Hindlimb muscle (tissue), 1 donor: ENCODE measurements around the gene MEX3D. TPM values are rescaled to one million over a fixed set of nuclear protein-coding genes. Genes with fewer than 3 reads are reported as not detected.
"Not testable (repeated sequence)": the region's sequence is repeated elsewhere in the genome, so short reads cannot be mapped to it uniquely, and the experiment has no call there.

Source experiments
- DNase-seq: peaks from one replicate; pipeline ENCODE4 v3.0.0-alpha.2; 2013
- polyA plus RNA-seq: library from polyadenylated mRNA; unstranded; fragments of 120-200 nt; gene quantifications from one replicate; pipeline ENCODE4 v1.2.1, GENCODE V29; 2013; ENCODE audit not compliant: insufficient read length

Gene MEX3D
- polyA plus RNA-seq, 1 donor = 30.4 TPM

DNA sequence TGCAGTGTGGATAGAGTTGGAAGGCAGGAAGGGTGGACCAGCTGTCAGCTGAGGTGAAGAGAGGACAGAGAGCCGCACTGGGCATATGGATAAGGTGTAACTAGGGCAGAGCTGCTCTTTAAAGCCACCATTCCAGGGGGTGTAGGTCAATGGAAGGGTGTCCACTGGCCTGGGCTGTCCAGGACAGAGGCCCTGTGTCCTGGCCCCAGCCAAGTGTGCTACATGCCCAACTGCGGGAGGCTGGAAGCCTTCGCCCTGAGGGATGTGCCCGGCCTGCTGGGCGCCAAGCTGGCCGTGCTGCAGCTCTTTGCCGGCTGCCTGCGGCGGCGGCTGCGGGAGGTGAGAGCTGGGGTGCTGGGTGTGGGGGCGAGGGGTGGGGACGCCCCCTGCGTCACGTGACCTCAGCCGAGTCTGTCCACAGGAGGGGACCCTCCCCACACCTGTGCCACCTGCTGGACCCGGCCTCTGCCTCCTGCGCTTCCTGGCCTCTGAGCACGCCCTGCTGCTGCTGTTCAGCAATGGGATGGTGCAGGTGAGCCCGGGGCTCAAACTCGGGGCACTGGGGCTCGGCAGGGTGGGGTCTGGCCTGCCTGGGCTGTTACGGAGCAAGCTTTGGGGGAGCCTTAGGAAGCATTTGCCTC, 34.5 kb downstream of the MEX3D start:
- no peak for DNase-seq

DNA sequence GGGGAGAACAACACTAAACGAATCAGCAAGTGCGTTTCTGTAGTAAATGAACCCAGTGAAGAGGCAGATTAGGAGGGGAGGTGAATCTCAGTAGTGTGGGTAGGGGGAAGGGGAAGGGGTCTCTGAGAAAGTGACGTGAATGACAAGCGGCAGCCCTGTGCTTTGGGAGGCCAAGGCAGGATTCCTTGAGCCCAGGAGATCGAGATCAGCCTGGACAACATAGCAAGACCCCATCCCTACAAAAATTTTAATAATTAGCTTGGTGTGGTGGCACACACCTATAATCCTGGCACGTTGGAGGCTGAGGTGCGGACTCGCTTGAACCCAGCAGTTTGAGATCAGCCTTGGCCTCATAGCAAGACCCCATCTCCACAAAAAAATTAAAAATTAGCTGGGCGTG, 36.1 kb downstream of the MEX3D start:
- no peak for DNase-seq

DNA sequence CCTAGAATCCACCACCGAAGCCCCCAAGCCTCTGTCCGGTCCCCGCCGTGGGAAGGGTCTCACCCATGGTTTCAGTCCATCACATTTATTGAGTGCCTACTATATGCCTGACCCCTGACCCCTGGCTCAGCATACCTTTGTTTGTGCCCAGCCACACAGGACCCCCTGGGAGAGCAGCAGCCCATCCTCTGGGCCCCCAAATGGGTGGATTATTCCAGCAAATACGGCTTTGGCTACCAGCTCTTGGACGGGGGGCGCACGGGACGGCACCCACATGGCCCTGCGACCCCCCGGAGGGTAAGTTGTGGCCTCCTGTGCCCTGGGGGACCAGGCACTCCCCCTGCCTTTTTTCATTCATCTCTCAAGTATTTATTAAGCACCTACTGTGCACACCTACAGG, 36.5 kb downstream of the MEX3D start:
- DNase-seq = no peak

DNA sequence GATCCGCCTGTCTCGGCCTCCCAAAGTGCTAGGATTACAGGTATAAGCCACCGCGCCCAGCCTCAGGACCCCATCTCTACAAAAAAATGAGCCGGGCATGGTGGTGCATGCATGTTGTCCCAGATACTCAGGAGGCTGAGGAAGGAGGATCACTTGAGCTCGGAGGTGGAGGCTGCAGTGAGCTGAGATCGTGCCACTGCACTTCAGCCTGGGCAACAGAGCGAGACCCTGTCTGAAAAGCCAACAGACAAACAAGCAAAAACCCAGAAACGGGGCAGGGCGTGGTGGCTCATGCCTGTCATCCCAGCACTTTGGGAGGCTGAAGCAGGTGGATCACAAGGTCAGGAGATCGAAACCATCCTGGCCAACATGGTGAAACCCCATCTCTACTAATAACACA, 37.3 kb downstream of the MEX3D start:
- not testable (repeated sequence) for DNase-seq

DNA sequence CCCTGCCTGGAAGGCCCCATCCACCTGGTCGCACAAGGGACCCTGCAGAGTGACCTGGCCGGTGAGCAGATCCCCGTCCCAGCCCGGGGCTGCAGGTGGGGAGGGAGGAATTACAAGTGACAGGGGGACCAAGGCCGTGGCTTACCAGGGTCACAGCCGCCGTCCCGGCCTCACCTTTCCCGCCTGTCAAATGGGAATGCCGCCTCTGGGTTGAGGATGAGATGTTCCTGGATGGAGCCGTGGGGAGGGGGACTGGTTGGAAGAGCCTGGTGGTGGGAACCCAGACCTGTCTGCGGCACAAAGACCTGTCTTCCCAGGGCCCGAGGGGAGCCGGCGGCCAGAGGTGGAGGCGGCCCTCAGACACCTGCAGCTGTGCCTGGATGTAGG, 38.7 kb downstream of the MEX3D start:
- DNase-seq = no peak

DNA sequence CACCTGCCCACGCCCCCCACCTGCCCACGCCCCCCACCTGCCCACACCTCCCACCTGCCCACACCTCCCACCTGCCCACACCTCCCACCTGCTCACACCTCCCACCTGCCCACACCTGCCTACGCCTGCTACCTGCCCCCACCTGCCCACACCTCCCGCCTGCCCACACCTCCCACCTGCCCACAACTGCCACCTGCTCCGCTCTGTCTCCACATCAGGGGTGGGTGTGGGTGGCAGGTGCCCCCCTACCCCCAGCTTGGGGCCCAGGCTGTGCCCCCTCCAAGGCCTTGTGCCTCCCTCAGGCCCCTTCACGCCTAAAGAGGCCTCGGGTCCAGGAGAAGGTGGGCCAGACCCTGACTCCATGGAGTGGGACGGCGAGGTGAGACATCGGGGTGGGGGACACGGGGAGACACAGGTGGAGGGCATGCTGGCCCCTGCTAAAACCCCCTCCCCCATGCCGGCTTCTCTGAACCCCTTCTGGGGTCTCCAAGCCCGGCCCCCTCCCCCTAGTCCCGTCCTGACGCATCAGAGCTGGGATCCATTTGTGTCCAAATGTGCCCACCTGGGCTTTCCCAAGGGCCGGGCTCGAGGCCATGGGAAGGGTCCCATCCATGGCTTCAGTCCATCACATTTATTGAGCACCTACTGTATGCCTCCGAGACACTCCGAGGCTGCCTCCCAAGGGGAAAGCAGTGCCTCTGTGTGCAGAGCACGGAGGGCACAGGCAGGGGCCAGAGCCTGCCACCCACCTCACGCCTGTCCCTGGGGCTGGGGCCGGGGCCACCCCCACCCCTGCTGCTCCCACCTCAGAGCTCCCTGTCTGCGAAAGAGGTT, 39.3 kb downstream of the MEX3D start:
- DNase-seq = no peak

DNA sequence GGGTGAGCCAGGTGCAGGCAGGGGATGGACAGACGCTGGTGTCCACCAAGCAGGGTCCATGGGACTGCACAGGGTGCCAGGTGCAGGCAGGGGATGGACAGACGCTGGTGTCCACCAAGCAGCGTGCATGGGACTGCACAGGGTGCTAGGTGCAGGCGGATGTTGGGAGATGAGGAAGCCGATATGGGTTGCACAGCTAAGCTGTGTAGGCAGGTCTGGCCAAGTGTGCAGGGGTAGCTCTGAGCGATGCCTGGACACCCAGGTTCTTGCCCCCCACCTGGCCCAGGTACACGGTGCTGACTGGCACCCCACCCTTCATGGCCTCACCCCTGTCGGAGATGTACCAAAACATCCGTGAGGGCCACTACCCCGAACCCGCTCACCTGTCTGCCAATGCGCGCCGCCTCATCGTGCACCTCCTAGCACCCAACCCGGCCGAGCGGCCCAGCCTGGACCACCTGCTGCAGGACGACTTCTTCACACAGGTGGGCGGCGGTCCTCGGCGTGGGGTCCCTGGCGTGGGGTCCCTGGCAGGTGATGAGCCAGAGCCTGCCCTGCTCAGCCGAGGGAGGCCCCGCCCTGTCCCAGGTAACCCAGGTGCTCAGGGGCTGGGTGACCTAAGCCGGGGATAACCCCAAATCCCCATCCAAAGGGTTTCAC, 40.3 kb downstream of the MEX3D start:
- no peak for DNase-seq

DNA sequence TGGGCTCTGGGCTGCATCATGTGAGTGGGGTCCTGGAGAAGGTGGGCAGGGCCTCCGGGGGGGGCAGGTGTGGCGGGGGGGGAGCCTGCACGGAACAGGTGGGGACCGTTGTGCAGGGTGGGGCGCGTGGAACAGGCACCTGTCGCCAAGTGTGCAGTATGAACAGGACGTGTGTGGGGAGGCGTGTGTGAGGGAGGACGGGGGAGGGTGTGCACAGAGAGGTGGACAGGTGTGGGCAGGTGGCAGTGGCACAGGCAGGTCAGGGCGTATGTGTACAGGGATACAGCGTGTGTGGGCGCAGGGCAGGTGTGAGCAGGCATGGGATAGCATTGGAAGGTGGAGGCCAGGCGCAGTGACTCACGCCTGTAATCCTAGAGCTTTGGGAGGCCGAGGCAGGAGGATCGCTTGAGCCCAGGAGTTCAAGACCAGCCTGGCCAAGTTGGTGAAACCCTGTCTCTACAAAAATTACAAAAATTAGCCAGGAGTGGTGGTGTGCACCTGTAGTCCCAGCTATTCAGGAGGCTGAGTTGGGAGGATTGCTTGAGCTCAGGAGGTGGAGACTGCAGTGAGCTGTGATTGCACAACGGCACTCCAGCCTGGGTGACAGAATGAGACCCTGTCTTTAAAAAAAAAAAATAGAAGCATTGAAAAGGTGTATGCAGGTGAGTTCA, 41.0 kb downstream of the MEX3D start:
- no peak for DNase-seq

DNA sequence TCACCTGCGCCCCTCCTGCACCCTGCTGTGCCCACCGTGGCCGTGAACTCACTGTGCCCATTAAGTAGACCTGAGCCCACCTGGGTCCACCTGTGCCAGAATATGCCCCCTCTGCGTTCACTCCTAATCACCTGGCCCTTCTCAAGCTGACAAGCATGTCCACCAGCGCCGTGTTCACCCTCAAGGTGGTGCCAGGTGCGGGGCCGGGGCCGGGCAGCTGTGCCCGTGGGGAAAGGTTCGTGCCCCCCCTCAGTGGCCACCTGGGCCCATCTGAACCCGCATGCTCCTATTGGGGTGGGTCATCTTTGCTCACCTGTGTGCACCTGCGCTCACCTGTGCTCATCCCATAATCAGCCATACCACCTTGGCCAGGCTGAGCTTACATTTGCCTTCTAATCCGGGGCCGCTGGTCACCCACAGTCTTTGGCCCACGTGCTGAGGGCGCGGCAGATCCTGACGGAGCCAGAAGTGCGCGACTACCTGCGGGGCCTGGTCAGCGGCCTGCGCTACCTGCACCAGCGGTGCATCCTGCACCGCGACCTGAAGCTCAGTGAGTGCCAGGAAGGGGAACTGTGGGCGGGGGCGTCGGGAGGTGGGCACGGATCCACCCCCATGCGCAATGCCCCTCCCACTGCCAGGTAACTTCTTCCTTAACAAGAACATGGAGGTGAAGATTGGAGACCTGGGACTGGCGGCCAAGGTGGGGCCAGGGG, 41.9 kb downstream of the MEX3D start:
- DNase-seq = no peak

DNA sequence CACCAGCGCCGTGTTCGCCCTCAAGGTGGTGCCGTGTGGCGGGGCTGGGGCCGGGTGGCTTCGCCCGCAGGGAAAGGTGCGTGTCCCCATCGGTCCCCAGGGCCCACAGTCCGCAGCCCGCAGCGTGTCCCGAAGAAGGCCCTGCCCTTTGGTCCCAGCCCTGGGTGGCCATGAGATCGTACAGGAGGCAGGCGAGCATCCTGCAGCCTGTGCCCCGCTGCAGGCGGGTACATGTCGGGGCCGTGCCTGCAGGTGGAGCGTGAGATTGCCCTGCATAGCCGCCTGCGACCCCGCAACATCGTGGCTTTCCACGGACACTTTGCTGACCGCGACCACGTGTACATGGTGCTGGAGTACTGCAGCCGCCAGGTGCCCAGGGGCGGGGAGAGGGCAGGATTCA, 42.8 kb downstream of the MEX3D start:
- DNase-seq = no peak

DNA sequence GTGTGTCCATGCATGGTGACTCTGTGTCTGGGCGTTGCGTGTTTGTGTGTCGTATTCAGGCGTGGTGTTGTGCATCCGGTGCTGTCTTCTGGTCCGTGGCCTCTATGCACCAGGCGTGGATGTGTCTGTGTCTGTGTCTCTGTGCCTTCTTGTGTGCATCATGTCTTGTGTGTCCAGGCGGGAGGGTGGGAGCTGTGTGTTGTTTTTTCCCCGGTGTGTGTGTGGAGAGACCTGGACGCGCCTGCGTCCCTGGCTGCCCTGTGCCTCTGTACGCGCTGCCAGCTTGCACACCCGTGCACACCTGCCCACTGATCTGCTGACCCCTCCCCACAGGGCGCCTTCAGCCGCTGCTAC, 43.2 kb downstream of the MEX3D start:
- no peak for DNase-seq

DNA sequence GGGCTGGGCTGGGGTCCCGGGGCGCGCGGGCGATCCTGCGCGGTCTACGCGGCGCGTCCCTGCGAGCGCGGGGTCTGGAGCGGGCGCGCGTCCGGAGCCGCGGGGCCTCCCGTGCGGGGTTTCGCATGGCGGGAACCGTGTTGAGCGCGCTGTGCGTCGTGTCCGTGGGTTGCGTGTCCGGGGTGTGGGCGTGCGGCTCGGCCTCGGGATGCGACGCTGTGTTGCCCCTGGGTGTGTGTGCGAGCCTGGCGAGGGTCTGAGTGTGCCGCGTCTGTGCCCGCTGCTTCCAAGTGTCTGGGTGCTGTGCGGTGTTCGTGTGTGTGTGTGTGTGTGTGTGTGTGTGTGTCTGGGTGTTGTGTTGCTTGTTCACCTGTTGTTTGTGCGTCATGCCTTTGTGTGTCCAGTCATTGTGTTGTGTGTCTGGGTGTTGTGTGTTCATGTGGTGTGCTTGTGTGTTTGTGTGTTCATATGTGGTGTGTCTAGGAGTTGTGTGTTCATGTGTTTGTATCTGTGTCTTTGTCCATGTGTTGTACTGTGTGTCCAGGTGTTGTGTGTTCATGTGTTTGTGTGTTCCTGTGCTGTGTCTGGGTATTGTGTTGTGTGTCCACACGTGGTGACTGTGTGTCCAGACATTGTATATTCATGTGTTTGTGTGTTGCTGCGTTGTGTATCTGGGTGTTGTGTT, 43.7 kb downstream of the MEX3D start:
- DNase-seq = no peak

DNA sequence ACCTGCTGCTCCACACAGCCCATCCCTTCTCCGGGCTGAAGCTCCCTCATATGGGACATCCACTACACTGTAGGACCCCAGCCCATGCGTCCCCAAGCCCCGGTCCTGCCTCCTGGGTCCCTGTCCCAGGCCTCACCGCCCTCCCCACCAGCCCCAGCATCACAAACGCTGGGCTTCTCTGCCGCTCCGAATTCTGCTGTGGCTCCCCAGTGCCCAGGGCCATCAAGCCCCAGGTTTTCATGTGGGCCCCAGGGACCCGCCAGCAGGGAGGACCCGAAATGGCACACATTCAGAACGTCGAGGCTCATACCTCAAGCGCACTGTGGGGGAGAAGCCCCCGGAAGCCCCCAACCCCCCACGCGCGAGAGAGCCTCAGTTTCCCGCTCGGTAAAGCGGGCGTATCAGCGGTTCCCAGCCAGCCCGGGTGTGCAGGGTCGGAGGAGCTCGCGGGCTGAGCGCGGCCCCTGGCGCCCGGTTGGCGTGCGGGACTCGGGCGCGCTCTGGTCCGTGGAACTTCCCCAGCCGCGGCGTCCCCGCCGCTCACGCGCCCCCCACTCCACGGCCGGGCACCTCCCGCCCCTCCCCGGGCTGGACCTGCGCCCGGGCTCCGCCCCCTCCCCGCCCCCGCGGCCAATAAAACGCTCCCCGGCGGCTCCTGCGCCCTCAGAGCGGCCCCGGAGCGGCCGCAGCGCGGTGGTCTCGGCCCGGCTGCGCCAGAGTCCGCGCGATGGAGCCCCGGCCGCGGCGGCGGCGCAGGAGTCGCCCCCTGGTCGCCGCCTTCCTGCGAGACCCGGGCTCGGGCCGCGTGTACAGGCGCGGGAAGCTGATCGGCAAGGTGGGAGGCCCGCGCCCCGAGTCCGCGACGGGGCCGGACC, 44.5 kb downstream of the MEX3D start, which contains the start of gene PLK5:
Gene PLK5, plus strand, starts transcription at position 666 of the 875 bp plus-strand sequence. CDS start 2,920 bp downstream, outside the sequence.
- DNase-seq = no peak

DNA sequence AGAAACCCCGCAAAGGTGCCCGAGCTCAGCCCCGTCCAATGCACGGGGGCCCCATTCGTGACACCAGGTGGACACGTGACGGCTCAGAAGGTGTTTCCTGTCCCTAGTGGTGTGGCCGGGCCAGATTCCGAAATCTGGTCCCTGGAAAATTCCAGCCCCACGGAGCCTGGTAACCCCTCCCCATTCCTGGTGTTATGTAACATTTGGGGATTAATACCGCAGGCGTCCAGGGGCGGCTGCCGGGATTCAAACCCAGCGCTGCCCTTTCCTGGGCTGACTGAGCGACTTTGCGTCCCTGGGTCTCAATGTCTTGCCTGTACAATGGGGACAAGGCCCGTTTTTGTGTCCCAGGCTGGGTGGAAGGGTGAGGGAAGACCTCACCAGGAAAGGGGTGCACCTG, 45.3 kb downstream of the MEX3D start:
- no peak for DNase-seq

DNA sequence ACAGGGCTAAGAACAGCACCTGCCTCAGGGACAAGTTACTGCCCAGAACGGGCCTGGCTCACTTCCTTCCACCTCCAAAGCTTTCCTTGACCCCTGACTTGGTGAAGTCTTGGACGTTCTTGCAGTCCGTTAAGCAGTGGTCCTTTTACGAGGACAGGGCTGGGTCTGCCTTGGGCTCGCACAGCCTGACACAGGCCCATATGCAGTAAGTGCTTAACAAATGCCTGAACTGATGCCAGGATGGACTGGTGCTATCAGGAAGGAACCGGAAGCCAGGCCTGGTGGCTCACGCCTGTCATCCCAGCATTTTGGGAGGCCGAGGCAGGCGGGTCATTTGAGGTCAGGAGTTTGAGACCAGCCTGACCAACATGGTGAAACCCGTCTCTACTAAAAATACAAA, 46.1 kb downstream of the MEX3D start:
- DNase-seq = no peak

DNA sequence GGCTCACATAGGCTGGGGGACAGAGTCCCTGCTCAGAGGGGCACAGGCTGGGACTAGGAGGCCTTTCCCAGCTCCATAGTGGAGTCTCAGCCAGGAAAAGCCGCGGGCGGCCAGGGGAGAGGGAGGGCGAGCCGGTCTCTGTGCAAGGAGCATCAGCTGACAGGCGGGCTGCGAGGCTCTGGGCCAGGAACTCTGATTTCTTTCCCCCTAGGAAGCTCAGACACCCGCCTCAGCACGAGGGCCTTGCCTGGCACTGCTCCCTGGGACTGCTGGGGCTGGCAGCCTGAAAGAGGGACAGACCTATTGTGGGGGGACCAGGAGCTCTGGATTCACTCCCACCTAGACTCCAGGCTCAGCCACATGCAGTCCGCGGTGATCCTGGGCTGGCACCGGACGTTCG, 46.5 kb downstream of the MEX3D start:
- DNase-seq = no peak

DNA sequence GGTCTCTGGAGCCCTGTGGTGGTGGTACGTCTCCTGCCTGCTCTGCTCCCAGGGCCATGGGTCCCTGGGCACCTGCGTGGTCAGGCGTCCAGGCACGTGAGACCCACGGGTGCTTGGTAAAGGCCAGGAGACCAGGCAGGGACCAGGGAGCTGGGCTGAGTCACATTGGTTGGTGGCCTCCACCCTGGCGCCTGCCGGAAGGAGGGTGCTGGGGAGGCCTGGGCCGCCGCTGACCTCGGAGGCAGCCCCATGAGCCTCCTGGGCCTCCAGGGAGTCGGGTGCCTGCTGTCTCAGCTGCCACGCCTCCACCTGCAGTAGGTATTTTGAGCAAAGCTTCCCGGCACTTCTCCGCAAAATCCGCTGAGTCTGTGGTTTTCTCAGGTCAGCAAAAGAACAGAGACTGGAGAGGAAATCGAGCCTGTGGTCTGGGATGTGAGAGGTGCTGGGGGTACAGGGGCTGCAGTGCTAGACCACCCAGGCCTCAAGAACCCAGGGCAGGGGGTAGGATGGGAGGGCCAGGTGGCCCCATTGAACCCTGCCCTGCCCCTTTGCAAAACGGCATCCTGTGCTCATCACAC, 47.8 kb downstream of the MEX3D start:
- DNase-seq = no peak

DNA sequence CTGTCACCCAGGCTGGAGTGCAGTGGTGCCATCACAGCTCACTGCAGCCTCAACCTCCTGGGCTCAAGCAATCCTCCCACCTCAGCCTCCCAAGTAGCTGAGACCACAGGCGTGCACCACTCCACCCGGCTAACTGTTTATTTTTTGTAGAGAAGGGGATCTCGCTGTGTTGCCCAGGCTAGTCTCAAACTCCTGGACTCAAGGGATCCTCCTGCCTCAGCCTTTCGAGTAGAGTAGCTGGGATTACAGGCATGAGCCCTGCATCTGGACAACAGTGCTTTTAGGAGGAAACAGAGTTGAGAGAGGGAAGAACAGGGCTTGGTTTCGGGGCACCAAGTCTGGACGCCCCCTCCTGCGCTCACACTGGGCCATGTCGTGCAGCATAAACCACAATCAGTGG, 48.3 kb downstream of the MEX3D start:
- not testable (repeated sequence) for DNase-seq

DNA sequence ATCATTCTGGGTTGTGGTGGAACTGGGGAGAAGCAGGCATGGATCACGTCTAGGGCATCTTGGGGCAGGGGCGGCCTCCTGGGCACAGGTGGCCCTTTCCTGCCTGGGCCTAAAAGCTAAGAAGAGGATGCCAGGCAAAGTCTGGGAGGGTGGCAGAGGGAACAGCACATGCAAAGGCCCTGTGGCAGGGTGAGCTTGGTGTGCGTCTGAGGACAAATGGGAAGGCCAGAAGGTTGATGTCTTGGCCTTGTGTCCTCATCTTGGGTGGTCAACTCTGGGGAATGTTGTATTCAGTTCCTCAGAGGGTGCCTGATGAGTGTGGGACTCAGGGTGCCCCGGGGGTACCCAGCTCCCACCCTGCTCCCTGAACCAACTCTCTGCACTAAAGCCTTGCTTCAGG, 49.7 kb downstream of the MEX3D start:
- DNase-seq = no peak

DNA sequence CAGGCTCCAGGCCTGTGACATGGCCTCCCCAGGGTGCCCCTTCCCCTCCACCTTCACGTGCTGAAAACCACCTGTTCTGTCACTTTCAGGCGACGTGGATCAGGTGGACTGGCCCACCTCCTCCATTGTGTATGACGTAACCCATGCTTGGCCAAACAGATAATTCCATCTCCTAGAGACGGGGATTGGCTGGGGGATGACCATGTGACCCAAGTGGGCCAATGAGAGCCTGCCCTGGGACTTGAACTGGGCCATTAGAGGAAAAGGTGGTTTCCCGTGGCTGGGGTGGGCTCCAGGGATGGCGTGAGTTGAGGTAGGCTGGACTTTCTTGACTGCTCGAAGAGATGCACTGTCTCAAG, 51.8 kb downstream of the MEX3D start:
- no peak for DNase-seq
